Peyer's patch (tissue), 4 donors: ENCODE data around the gene TMEM187. TPM values are rescaled to one million over a fixed set of nuclear protein-coding genes. Genes with fewer than 3 reads are reported as not detected.

ENCODE experiments used
- DNase-seq, 3 donors: peaks; one replicate each; pipeline ENCODE4 v3.0.0-alpha.2; 2017 to 2019
- H3K27ac ChIP-seq, 4 donors: fragments of 200-600 bp; sonication (generic); one replicate each; pipeline ENCODE4 v1.5.1; 2016 to 2019
- H3K27me3 ChIP-seq, 2 donors: fragments of 200-600 bp; sonication (generic); one replicate each; pipeline ENCODE4 v1.5.1; 2019
- H3K36me3 ChIP-seq, 3 donors: fragments of 200-600 bp; sonication (generic); one replicate each; pipeline ENCODE4 v1.5.1; 2016 to 2019
- H3K4me1 ChIP-seq, 4 donors: fragments of 200-600 bp; sonication (generic); one replicate each; pipeline ENCODE4 v1.5.1; 2016 to 2019
- H3K4me3 ChIP-seq, 4 donors: fragments of 200-600 bp; sonication (generic); 1 replicate in 3 of 4; 2 replicates in 1 of 4; pipeline ENCODE4 v1.5.1; 2016 to 2019; ENCODE audit warnings: mild to moderate bottlenecking in 1 of 4
- H3K9me3 ChIP-seq, 4 donors: fragments of 200-600 bp; sonication (generic); one replicate each; pipeline ENCODE4 v1.5.1; 2016 to 2019; ENCODE audit warnings: mild to moderate bottlenecking in 1 of 4
- POLR2A ChIP-seq, 2 donors: fragments of 450-650 bp; IDR thresholded peaks; one replicate each; pipeline ENCODE4 v1.5.1; 2017; ENCODE audit warnings: antibody characterized with exemption in 2 of 2, mild to moderate bottlenecking in 2 of 2, moderate library complexity in 2 of 2
- total RNA-seq, 4 donors: library from RNA; depleted of rRNA; stranded (reverse); fragments of >200 nt; gene quantifications; one replicate each; pipeline ENCODE4 v1.1.0, GENCODE V29; 2016
- TF ChIP-seq, protein P1 (sequence below), 6 experiments: fragments of 450-650 bp in 4 of 6; fragments of 200-600 bp in 2 of 6; sonication (generic) in 1 of 6; IDR thresholded peaks; one replicate each; pipeline ENCODE4 v1.5.1; 2017 to 2019; ENCODE audit warnings: antibody characterized with exemption in 6 of 6, mild to moderate bottlenecking in 3 of 6, moderate library complexity in 1 of 6

Gene TMEM187
- total RNA-seq, 4 donors from 2014 or later, result 10.7 to 32.6 (median 12.8) TPM

DNA sequence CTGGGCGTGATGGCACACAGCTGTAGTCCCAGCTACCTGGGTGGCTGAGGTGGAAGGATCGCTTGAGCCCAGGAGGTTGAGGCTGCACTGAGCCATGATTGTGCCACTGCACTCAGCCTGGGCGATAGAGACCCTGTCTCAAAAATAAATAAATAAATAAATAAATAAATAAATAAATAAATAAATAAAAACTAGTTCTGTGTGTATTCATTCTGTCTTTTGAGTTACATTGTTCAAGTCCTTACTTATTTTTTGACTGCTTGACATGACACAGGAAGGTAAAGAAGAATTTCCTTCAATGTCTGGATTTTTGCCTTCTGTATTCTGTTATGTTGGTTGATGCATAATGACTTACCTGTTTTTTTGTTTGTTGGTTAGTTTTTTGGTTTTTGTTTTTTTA, 35.5 kb upstream of the TMEM187 start:
- H3K9me3 ChIP-seq, result no peaks in the 10 kb centered on the region
- H3K36me3 ChIP-seq, result peaks cover 0 to 3% (median 0%) of the 10 kb centered on the region in 3 donors
- TF ChIP-seq, protein P1, sequence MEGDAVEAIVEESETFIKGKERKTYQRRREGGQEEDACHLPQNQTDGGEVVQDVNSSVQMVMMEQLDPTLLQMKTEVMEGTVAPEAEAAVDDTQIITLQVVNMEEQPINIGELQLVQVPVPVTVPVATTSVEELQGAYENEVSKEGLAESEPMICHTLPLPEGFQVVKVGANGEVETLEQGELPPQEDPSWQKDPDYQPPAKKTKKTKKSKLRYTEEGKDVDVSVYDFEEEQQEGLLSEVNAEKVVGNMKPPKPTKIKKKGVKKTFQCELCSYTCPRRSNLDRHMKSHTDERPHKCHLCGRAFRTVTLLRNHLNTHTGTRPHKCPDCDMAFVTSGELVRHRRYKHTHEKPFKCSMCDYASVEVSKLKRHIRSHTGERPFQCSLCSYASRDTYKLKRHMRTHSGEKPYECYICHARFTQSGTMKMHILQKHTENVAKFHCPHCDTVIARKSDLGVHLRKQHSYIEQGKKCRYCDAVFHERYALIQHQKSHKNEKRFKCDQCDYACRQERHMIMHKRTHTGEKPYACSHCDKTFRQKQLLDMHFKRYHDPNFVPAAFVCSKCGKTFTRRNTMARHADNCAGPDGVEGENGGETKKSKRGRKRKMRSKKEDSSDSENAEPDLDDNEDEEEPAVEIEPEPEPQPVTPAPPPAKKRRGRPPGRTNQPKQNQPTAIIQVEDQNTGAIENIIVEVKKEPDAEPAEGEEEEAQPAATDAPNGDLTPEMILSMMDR (IDR thresholded peaks at IDR 0.05), result no peak
- no peak for TF ChIP-seq POLR2A (IDR thresholded peaks at IDR 0.05)

GRCh38 chrX:153938226-153938786, 34.2 kb upstream of the TMEM187 start:
- Histone ChIP-seq H3K27ac (no peak overlapping the region), H3K4me1 (peaks cover 0 to 14% (median 0%) of the 10 kb centered on the region in 4 donors), H3K27me3 (no peaks in the 10 kb centered on the region), H3K36me3 (no peaks in the 10 kb centered on the region), H3K4me3 (no peak overlapping the region), H3K9me3 (no peaks in the 10 kb centered on the region)
- no peak for TF ChIP-seq POLR2A (IDR thresholded peaks at IDR 0.05)
- TF ChIP-seq, protein P1 (IDR thresholded peaks at IDR 0.05), result peak in 1 of 6 experiments; percentile 9
- DNase-seq, result no peak

More for the DNA sequence above, 35.5 kb upstream of the TMEM187 start:
- H3K27ac ChIP-seq, result no peak overlapping the region
- no peaks in the 10 kb centered on the region for H3K27me3 ChIP-seq
- DNase-seq, result no peak
- H3K4me3 ChIP-seq, result no peak overlapping the region
- H3K4me1 ChIP-seq, result peaks cover 0 to 14% (median under 1%) of the 10 kb centered on the region in 4 donors

DNA sequence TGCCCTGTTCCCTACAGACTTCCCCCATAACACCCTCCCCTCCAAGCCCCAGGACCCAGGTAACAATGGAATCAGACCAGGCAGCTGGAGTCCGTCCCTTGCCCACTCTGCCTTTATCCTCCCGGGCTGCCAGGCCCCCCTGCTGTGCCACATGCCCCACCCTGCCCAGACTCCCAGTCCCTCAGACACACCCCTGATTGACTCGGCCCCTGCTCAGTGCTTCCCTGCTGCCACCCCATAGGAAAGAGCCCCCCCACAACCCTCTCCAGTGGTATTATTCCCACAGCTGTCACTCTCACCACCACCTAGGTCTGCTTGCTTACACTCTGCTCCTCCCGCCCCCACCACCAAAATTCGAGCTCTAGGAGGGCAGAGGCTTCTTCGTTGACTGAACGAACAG, 33.0 kb upstream of the TMEM187 start:
- Histone ChIP-seq H3K27ac (no peak overlapping the region), H3K9me3 (no peaks in the 10 kb centered on the region), H3K27me3 (no peaks in the 10 kb centered on the region), H3K4me1 (peaks cover 0 to 6% (median 0%) of the 10 kb centered on the region in 4 donors), H3K36me3 (no peaks in the 10 kb centered on the region), H3K4me3 (no peak overlapping the region)
- no peak for TF ChIP-seq POLR2A (IDR thresholded peaks at IDR 0.05)
- TF ChIP-seq, protein P1 (IDR thresholded peaks at IDR 0.05), result no peak
- DNase-seq, result no peak

- H3K36me3 ChIP-seq, result no peaks in the 10 kb centered on the region
- no peaks in the 10 kb centered on the region for H3K27me3 ChIP-seq
- no peaks in the 10 kb centered on the region for H3K4me1 ChIP-seq
- peak overlapping the region in 1 of 4 donors; percentile 35 for H3K27ac ChIP-seq
- H3K4me3 ChIP-seq, result no peak overlapping the region
- H3K9me3 ChIP-seq, result no peaks in the 10 kb centered on the region
- TF ChIP-seq, protein P1 (IDR thresholded peaks at IDR 0.05), result no peak
- no peak for TF ChIP-seq POLR2A (IDR thresholded peaks at IDR 0.05)
- no peak for DNase-seq
Observed at GRCh38 chrX:153941336-153942252, 31.0 kb upstream of the TMEM187 start.

GRCh38 chrX:153944140-153944799, 28.3 kb upstream of the TMEM187 start, which contains the start of gene RENBP:
TSS of gene RENBP (minus strand) at chrX:153944643. CDS start at chrX:153944610, 33 bp downstream.
- peak within 1 kb of the TSS in 2 of 4 donors; percentile 48 to 62 for H3K27ac ChIP-seq
- H3K27me3 ChIP-seq, result no peaks in the 10 kb centered on the region
- no peaks in the 10 kb centered on the region for H3K9me3 ChIP-seq
- peak within 1 kb of the TSS; percentile 24 to 54 (median 45) for H3K4me3 ChIP-seq
- no peak for TF ChIP-seq POLR2A (IDR thresholded peaks at IDR 0.05)
- TF ChIP-seq, protein P1 (IDR thresholded peaks at IDR 0.05), result no peak
- no peaks in the 10 kb centered on the region for H3K4me1 ChIP-seq
- peaks cover 0 to 4% (median 0%) of the 10 kb centered on the region in 3 donors for H3K36me3 ChIP-seq
- peak; percentile 63 to 82 (median 71) for DNase-seq
